Measurements from ENCODE around the gene GSTM3.

Gene GSTM3

DNA sequence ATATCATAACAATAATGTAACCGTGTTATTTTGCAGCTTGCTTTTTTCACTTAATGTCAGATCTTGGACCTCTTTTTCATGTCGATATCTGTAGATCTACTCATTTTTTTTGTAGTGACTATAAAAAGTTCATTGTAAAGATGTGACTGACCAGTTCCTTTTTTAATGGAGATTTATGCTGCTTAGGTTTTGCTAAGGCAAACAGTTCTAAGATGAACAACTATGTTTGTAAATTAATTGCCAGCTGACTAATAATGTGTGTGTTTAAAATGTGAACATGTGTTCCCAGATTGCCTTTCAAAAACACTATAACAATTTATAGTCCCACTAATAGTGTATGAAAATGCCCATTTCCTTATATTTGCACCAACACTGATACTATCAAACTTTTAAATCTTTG, 41.0 kb upstream of the GSTM3 start:
- H3K27ac Mint-ChIP-seq: no peak overlapping the region
- no peaks in the 10 kb centered on the region for H3K9me3 Mint-ChIP-seq (ENCODE audit: low read depth)
- H3K4me1 Mint-ChIP-seq (ENCODE audit: low read depth): peaks cover 3% of the 10 kb centered on the region

GRCh38 chr1:109780982-109781381, 40.1 kb upstream of the GSTM3 start:
- Mint-ChIP-seq H3K27me3 (no peaks in the 10 kb centered on the region), H3K27ac (no peak overlapping the region), H3K9me3 (ENCODE audit: low read depth) (no peaks in the 10 kb centered on the region), H3K36me3 (peaks cover 5% of the 10 kb centered on the region), H3K4me3 (no peak overlapping the region), H3K4me1 (ENCODE audit: low read depth) (no peaks in the 10 kb centered on the region)

More for the DNA sequence above, 41.0 kb upstream of the GSTM3 start:
- Mint-ChIP-seq H3K4me3 (no peak overlapping the region), H3K36me3 (peaks cover 5% of the 10 kb centered on the region), H3K27me3 (no peaks in the 10 kb centered on the region)

DNA sequence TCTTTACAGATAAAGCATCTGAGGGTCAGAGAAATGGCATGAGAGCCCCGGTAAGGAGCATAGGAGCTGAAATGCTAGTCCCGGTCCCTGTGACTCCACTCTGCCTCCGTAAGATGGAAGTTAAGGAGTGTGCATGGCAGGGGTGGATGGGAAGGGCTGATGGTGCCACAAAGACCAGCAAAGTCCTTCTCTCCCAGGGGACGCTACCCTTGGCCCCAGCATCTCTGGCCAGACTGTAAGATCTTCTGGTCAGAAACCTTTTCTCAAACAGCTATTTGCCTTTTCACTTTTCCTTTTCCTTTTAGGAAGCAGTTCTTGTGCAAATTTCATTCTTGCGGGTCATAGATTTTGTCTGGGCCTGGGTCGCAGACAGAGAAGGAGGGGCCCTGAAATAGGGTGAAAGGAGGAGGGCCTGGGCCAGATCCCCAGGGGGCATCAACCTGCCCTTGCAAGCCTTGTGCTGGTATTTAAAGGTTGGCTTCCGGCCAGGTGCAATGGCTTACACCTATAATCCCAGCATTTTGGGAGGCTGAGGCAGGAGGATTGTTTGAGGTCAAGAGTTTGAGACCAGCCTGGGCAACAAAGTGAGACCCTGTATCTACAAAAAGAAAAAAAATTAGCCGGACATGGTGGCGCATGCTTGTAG, 37.3 kb upstream of the GSTM3 start:
- Mint-ChIP-seq H3K27me3 (no peaks in the 10 kb centered on the region), H3K27ac (no peak overlapping the region), H3K4me3 (no peak overlapping the region), H3K36me3 (peaks cover 5% of the 10 kb centered on the region), H3K9me3 (ENCODE audit: low read depth) (no peaks in the 10 kb centered on the region), H3K4me1 (ENCODE audit: low read depth) (no peaks in the 10 kb centered on the region)

GRCh38 chr1:109777436-109777835, 36.6 kb upstream of the GSTM3 start:
- H3K36me3 Mint-ChIP-seq: peaks cover 5% of the 10 kb centered on the region
- H3K4me1 Mint-ChIP-seq (ENCODE audit: low read depth): no peaks in the 10 kb centered on the region
- H3K27me3 Mint-ChIP-seq: no peaks in the 10 kb centered on the region
- H3K9me3 Mint-ChIP-seq (ENCODE audit: low read depth): no peaks in the 10 kb centered on the region
- no peak overlapping the region for H3K4me3 Mint-ChIP-seq
- H3K27ac Mint-ChIP-seq: peak overlapping the region; percentile 50

- Mint-ChIP-seq H3K36me3 (peaks cover 5% of the 10 kb centered on the region), H3K27ac (no peak overlapping the region), H3K4me3 (no peak overlapping the region), H3K9me3 (ENCODE audit: low read depth) (no peaks in the 10 kb centered on the region), H3K27me3 (no peaks in the 10 kb centered on the region), H3K4me1 (ENCODE audit: low read depth) (no peaks in the 10 kb centered on the region)
Observed at GRCh38 chr1:109776911-109777310, 36.1 kb upstream of the GSTM3 start.

GRCh38 chr1:109776206-109776835, 35.5 kb upstream of the GSTM3 start:
- no peak overlapping the region for H3K4me3 Mint-ChIP-seq
- H3K9me3 Mint-ChIP-seq (ENCODE audit: low read depth): no peaks in the 10 kb centered on the region
- no peak overlapping the region for H3K27ac Mint-ChIP-seq
- H3K36me3 Mint-ChIP-seq: peaks cover 5% of the 10 kb centered on the region
- H3K27me3 Mint-ChIP-seq: no peaks in the 10 kb centered on the region
- no peaks in the 10 kb centered on the region for H3K4me1 Mint-ChIP-seq (ENCODE audit: low read depth)

DNA sequence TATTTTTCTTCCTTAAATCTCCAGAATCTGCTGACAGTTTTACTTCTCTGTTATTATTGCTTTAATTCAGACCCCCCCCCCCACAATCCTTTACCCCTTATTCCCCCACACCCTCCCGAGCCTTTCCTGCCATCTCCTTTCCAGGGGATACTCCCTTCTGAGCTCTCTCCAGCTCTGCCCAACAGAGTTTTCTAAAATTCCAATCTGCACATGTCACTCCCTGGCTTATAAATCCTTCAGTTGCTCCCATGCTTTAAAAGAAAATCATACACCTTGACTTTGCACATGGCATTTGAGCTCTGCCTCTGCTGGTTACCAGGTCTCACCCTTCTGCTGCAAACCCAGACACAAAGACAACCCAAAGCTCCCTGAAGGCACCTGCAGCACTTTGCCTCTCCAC, 34.6 kb upstream of the GSTM3 start:
- Mint-ChIP-seq H3K9me3 (ENCODE audit: low read depth) (no peaks in the 10 kb centered on the region), H3K27ac (no peak overlapping the region), H3K4me1 (ENCODE audit: low read depth) (no peaks in the 10 kb centered on the region), H3K27me3 (no peaks in the 10 kb centered on the region), H3K4me3 (no peak overlapping the region), H3K36me3 (peaks cover under 1% of the 10 kb centered on the region)

GRCh38 chr1:109773900-109774485, 33.2 kb upstream of the GSTM3 start:
- no peaks in the 10 kb centered on the region for H3K27me3 Mint-ChIP-seq
- H3K4me3 Mint-ChIP-seq: no peak overlapping the region
- no peak overlapping the region for H3K27ac Mint-ChIP-seq
- no peaks in the 10 kb centered on the region for H3K36me3 Mint-ChIP-seq
- H3K4me1 Mint-ChIP-seq (ENCODE audit: low read depth): no peaks in the 10 kb centered on the region
- H3K9me3 Mint-ChIP-seq (ENCODE audit: low read depth): no peaks in the 10 kb centered on the region

DNA sequence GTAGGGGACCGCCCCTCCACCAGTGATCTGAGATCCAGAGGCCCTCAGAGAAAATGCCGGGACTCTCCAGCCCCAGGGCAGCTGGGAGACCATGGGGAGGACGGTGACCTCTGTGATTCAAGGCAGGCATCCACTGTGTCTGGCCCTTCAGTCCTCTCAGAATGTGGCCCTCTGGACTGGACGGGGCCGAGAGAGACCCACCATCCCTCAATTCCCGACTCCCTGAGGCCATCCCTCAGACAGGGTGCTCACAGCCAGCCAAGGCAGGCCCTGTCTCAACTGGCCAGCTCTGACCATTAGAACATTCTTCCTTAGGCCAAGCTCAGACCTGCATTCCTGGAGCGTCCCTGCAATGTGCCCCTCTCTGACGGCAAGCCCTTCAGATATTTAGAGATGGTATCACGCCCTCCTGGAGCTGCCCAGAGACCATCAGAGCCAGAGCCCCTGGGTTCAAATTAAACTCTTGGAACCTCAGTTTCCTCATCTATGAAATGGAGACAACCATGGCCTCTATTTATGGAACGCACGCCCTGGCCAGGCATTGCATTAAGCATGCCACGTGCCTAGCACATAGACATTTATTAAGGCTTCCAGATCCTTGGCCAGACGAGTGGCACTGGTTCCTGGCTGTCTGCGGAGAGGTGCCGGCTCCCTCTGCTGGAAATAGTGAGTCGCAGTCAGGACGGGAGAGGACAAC, 32.5 kb upstream of the GSTM3 start:
- Mint-ChIP-seq H3K4me3 (no peak overlapping the region), H3K27ac (no peak overlapping the region), H3K4me1 (ENCODE audit: low read depth) (no peaks in the 10 kb centered on the region), H3K9me3 (ENCODE audit: low read depth) (no peaks in the 10 kb centered on the region), H3K27me3 (no peaks in the 10 kb centered on the region), H3K36me3 (no peaks in the 10 kb centered on the region)

DNA sequence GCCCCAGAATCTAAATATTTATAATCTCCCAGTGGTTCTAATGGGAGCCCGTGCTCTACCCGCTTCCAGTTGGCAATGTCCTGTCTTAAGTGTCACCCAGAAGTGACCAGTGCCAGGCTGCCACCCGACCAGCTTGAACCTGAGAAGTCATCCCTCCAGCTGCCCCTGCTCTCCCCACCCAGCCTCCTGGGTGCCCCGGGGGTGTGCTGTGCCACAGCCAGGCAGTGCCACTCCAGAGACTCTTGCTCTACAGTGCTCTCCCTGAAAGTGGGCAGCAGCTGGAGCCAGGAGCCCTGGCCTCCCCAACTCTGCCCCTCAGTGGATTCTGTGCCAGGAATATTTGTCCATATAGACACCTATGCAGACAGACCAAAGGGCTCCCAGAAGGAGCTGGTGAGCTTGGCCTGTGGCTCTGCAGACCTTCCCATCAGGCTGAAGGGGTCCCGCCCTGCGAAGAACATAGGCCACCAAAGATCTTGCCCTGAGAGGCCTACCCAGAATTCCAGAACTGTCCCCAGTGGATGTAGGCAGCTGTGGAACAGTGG, 31.9 kb upstream of the GSTM3 start:
- Mint-ChIP-seq H3K4me3 (no peak overlapping the region), H3K27me3 (no peaks in the 10 kb centered on the region), H3K4me1 (ENCODE audit: low read depth) (no peaks in the 10 kb centered on the region), H3K36me3 (no peaks in the 10 kb centered on the region), H3K9me3 (ENCODE audit: low read depth) (no peaks in the 10 kb centered on the region), H3K27ac (no peak overlapping the region)

- no peak overlapping the region for H3K27ac Mint-ChIP-seq
- H3K4me1 Mint-ChIP-seq (ENCODE audit: low read depth): no peaks in the 10 kb centered on the region
- no peaks in the 10 kb centered on the region for H3K9me3 Mint-ChIP-seq (ENCODE audit: low read depth)
- H3K4me3 Mint-ChIP-seq: no peak overlapping the region
- no peaks in the 10 kb centered on the region for H3K27me3 Mint-ChIP-seq
- H3K36me3 Mint-ChIP-seq: no peaks in the 10 kb centered on the region
Observed at GRCh38 chr1:109771712-109772657, 31.1 kb upstream of the GSTM3 start.

DNA sequence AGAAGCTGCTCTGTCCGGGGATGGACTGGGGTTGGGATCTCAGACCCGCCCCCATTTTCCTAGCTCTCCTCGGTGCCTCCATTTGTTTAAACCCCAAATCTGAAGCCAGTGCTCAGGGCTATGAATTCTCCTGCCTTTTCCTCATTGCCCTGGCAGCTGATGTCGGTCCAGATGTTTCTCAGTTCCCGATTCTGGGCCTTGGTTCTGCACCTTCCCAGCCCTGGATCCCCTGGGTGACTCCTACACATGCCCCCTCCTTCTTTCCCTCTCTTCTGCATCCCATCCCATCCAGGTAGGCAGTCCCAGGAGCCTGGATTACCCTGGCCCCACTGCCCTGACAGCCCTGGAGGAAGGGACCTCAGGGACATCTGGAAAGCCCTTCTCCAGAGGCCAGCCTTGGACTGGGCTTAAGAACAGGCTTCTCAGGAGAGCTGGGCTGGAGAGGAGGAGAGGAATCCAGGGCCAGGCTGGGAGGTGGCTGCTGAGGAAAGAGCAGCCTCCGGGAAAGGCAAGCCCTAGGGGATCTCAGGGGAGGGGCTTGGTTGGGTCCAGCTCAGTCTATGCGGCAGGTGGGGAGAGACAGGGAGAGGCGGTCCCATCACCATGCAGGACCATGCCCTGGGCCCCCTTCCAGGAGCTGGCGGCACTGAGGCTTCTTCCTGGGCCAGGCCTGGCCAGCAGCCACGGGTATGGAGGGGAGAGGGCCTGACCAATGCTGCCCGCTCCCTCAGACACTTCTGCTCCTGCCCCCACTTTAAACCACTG, 29.7 kb upstream of the GSTM3 start:
- no peak overlapping the region for H3K4me3 Mint-ChIP-seq
- no peak overlapping the region for H3K27ac Mint-ChIP-seq
- no peaks in the 10 kb centered on the region for H3K27me3 Mint-ChIP-seq
- H3K36me3 Mint-ChIP-seq: no peaks in the 10 kb centered on the region
- no peaks in the 10 kb centered on the region for H3K9me3 Mint-ChIP-seq (ENCODE audit: low read depth)
- H3K4me1 Mint-ChIP-seq (ENCODE audit: low read depth): no peaks in the 10 kb centered on the region

DNA sequence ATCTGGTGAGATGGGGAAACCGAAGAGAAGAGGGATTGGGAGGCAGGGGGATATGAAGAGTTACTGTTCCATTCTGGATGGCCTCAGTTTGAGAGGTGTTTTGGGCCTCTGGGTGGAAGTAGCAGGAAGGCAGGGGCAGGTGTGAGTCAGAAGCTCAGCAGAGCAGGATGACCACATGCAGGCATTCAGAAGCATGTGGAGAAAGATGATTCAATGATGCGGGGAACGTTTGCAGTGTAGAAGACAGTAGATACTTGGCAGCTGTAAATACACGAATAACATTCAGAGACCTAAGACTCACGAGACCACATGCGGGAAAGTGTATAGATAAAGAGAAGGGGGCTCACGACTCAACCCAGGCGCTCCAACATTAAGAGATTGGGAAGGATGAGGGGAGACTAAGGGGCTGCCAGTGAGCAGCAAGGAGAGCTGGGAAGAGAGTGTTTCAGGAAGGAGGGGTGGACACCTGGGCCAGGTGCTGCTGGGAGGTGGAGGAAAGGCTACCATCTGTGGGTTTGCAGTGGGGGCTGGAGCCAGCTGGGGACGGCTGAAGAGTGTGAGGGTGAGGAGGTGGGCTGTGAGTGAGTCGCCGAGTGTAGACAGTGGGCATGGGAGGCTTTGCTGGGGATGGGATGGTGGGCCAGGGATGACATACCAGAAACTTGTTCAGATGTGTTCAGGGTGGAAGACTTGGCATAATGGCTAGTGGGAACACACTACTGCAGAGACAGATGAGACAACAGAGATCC, 28.7 kb upstream of the GSTM3 start:
- Mint-ChIP-seq H3K27ac (no peak overlapping the region), H3K9me3 (ENCODE audit: low read depth) (no peaks in the 10 kb centered on the region), H3K36me3 (no peaks in the 10 kb centered on the region), H3K27me3 (no peaks in the 10 kb centered on the region), H3K4me1 (ENCODE audit: low read depth) (no peaks in the 10 kb centered on the region), H3K4me3 (no peak overlapping the region)
